Middle frontal gyrus (tissue), 1 donor: ENCODE data around the gene ACSS1.
"Not testable (repeated sequence)": the region's sequence is repeated elsewhere in the genome, so short reads cannot be mapped to it uniquely, and the experiment has no call there.

ENCODE experiments used
- DNase-seq: peaks from one replicate; pipeline ENCODE4 v3.0.0-alpha.2; 2015; ENCODE audit warnings: low spot score; ENCODE audit errors: extremely low spot score

ACSS1 gene

DNA sequence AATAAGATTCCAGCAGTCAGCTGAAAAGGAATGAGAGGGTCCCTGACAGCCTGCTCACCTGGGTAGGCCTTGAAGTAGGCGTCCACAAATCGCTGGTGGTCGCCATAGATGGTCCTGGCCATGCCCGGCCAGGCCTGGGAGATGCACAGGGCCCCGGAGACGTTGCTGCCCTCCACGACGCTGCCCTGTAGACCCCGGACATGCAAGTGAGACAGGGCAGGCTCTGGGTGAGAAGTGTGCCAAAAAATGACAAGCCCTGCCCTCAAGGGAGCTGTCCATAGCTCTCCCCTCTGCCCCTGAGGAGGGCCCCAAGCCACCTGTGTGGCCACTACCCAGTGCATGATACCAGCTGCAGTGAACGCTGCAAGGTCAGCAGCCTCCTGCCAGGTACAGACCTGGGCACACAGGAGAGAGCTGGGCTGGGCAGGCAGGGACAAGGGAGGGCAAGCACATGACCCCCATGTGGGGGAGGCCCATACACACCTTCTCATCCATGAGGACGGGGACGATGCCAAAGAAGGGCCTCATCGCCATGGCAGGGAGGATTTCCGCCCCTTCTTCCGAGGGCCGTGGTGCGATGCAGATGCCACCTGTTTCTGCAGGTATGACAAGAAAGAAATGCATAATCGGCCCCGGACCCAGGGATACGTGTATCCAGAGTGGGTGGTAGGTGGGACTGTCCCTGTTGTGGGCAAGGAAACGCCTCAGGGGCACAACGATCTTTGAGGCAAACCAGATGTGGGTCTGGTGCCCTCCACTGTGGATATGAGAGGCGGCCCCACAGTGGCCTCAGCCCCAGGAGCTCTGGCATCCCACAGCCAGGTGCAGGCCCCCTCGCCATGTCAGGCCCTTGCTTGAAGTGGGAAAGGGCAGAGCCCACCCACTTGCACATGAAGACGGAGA, 44.2 kb downstream of the ACSS1 start:
- no peak for DNase-seq

DNA sequence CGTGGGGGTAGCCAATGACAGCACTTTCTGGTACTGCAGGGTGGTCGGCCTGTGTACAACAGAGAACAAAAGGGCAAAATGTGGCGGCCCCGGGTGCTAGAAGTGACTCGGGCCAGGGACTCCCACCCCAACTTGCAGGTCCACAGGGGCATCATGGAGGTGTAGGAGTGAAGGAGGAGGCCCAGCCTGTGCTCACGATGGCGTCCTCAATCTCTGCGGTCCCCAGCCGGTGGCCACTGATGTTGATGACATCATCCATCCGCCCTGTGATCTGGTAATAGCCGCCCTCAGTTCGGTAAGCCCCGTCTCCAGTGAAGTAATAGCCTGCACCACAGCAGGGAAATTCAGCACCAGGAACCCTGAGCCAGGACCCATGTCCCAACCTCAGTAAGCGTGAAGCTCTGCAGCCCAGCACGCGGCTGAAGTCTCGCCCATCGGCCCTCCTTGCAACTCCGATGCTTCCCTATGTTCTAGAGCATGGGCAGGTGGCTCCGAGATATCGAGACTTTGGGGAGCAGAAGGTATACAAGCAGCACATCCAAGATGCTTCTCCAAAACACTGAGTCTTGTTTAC, 45.2 kb downstream of the ACSS1 start:
- DNase-seq: no peak

DNA sequence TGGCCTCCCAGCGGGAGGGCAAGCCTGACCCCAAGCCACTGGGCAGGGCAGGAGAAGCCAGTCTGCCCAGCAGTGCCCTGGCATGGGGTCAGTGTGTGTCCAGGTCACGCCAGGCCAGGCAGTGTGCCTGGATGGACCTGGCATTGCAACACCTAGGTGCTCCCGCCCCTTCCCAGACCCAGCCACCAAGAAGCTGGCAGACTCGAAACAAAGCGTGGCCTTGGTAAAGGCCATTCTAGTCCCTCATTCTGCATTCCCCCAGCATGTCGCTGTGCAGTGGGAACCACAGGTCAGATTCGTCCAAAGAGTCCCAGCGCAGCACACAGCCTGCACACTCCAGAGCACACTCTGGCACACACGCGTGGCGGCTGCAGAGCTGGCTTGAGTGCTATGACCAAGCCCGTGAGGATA, 46.1 kb downstream of the ACSS1 start:
- DNase-seq: no peak

DNA sequence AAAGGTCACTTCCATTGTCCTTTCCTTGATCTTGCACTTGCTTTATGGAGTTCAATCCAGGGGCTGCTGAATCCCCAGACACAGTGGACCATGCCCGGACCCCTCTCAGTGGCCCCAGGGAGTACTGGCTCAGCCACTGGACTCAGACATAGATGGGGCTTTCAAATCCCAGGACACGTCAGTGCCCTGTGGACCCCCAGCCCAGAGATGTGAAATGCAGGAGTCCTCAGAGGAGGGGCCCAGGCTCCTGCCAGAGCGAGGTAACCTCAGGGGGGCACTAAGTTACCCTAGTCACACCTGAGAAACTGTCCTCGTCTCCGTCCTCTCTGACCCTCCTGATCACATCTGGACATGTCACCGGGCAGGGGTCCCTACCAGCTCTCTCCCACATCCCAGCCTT, 46.7 kb downstream of the ACSS1 start:
- DNase-seq: no peak

DNA sequence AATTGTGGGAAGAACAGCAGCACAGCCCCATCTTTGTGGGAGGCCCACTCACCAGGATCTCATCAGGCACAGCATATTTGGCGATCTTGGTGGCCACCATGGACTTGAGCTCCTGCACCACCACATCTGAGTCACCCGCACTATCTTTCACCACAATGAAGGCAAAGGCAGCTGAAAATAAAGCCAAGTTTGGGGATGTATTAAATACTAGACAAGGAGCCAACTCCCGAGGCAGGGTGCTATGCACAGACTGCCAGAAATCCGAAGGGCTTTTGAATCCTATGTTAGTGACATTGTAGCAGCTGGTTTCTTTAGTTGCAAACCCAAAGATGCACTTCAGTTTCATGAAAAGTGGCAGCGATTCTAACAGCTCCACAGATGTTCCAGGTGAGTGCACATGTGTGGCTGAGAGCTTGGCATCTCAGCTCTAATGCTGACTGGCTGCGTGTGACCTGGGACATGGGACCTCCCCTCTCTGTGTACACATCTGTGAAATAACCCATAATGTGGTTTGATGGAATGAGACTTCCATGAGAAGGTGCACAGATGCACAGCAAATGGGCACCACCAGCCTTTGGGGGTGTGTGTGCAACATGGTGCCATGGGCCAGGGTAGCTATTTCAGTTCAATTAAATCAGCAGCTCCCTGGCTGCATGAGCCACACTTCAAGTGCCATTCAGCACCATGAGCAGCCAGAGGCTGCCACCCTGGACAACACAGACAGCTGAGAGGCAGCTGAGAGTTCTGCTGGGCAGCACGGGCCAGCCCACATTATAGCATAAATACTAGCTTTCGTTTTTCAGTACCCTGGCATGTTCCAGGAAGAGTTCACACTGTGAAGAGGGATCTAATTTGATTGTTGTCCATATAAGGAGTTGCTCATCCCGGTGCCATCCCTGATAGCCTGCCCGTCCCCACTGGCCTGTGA, 48.5 kb downstream of the ACSS1 start:
- DNase-seq: no peak

DNA sequence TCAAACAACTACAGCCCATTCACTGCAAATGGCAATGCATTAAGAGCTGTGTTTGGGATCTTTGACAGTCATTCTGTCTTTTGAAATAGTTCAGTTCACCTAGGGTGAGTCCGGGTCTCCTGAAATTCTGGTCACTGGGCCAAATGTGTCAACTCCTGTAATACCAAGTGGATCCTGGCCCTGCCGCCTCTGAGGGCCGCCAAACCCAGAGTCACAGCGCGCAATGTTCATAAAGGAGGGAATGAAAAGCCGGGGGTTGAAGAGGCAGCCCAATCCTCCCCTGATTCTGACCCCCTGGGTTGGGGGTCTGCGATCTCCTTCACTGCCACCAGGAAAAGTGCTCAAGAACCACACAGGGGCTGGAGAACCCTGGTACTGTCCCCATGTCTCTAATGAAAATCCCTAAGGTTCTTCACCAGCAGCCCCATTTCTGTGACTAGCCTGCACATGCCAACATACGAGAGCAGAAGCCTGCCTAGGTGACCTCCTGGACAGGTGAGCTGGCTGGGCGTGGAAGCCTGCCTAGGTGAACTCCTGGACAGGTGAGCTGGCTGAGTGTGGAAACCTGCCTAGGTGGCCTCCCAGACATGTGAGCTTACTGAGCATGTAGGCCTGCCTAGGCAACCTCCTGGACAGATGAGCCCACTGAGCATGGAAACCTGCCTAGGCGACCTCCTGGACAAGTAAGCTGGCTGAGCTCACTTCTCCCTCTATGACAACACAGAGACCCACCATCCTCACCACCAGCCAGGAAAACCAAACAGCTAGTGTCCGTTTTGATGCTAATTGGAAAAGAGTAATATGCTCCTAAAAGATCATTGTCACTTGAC, 49.3 kb downstream of the ACSS1 start:
- no peak for DNase-seq

DNA sequence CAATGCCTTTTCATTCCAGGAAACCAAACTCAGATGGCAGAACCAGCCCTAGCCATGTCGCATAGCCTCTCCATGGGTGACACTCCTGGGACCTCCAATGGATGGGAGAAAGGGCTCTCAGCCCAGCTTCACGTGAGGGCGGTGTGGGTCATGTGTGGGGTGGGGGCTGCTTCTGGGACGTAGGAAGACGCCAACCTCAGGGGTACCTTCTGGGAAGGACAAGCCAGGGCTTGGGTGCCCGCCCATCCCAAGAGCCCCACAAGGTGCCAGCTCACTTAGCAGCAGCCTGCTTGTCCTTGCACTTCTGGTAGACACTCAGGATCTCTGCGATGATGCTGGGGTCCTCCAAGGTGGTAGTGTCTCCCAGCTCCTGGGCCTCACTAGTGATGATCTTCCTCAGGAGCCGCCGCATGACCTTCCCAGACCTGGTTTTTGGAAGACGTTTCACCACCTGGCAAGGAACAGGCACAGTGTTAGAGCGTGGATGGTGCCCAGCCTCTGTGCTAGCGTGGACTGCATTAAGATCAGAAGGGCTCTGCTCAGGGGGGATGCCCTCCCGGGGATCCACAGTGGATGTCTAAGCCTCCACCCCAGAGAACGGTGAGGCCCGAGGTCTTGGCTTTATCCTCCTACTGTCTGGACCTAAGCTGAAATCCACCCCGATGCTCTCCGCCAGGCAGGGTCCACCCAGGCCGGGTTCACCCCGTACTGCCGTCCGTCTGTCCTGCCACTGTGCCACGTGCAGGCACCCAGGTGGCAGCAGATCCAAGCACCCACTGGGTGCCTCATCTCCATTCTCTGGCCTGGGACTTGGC, 50.2 kb downstream of the ACSS1 start:
- no peak for DNase-seq

DNA sequence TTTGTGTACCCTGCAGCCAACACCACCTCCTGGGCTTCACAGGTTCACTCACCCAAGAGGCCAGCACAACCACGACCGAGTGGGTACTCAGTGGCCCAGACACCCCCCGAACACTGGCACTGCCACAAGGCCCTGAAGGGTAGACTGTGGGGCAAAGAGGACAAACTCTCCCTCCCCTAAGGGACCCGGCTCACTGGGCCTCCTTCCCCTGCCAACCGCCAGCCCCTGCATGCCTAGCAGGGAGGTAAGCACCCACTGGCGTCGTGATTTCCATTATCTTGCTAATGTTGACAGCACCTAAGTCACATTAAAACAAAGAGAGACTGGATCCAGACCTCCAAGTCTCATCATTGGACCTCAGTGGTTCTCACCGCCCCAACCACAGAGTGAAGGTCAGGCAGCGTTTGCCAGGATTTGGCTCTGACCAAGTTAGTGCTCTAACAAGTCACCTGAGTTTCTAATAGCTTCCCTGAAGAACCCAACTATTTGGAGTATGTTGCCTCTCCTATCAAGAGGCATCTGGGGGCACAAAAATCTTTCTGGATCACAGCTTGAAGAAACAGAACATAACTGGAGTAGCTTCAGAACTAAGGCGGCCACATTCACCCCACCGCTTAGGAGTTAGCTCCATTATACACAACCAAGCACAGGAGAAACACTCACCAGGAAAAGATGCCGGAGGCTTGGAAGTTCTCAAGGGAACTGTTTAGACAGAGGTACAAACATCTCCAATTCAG, 51.3 kb downstream of the ACSS1 start:
- no peak for DNase-seq

DNA sequence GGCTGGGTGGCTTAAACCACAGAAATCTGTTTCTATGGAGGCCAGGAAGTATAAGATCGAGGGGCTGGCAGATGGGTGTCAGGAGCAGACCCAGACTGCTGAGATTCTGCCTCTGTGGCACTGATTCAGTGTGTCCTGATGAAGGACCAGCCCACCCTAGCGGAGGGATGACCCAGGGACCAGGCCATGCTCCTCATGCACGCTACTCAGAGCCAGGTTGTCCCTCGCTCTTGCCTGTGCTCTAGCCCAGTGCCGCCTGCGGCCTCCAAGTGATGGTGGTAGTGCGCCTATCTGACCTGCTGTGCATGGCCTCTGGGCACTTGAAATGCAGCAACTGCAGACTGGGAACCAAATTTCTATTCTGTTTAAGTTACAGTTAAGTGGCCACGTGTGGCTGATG, 52.3 kb downstream of the ACSS1 start:
- DNase-seq: no peak

DNA sequence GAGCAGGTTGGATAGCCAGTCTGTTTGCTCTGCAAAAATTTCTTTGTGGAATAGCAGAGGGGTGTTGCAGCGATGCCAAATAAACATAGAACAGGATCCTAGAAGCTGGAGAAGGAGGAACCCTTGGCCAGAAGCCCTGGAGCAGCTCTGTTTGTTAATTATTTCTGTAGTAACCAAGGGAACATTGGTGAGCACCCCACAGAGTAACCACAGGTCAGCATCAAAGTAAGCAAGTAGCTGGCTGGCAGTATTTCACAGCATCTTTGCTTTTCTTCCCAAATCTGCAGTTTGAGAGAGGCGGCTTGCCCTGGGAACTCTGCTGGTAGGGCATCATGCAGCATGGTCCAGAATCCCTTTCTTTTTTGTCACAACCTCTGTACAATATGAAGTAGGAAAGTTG, 52.7 kb downstream of the ACSS1 start:
- no peak for DNase-seq

DNA sequence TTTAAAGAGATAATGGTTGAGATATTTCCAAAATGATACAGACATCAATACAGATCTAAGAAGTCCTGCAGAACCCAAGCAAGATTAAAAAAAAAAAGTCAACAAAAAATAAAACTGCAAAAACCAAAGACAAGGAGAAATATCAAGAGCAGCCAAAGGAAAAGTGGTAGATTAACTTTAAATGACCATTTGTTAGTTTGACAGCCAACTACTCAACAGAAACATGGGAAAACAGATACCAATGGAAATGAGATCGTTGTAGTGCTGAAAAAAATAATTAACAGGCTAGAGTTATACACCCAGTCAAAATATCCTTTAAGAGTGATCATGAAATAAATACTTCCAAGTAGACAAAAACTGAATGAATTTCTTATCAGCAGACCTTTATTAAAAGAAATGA, 54.9 kb downstream of the ACSS1 start:
- no peak for DNase-seq

DNA sequence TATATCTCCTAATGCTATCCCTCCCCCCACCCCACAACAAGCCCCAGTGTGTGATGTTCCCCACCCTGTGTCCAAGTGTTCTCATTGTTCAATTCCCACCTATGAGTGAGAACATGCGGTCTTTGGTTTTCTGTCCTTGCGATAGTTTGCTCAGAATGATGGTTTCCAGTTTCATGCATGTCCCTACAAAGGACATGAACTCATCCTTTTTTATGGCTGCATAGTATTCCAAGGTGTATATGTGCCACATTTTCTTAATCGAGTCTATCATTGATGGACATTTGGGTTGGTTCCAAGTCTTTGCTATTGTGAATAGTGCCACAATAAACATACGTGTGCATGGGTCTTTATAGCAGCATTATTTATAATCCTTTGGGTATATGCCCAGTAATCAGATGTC, 56.6 kb downstream of the ACSS1 start:
- DNase-seq: not testable (repeated sequence)

DNA sequence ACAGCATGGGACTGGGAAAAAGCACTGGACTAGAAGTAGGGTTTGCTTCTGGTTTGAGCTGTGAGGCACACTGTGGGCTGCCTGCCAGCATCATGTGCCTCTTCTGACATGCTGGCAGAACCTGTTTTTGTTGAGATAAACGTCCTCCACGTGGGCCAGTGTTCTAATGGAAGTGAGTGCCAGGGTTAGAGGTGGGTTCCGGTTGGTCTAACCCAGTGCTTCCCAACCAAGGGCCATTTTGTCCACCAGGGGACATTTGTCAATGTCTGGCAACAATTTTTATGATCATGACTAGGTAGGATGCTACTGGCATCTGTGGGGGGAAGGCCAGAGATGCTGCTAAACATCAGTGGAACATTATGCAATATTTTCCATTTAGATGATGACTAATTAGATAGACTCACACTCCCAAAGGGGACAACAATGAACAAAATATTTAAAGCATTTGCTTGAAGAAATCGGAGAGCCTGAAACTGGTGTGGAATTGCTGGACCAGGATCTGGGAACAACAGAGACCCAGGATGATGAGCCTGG, 57.6 kb downstream of the ACSS1 start:
- DNase-seq: no peak

DNA sequence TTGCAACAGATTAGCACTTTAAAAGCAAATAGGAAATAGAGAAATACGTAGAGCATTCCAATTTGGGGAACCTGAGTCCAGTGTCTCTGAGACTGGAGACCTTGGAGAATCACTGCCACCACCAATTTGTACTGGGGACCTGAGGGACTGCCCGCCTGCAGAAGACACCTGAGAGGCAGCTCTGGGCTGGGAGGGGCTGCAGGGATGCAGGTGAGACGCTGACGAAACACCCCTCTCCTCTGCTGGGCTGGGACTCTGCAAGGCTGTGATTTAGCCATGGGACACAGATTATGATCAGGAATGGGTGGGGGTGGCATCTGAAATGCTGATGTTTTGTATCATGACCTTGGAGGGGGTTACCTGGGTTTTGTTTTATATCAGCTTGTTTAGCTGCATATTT, 58.4 kb downstream of the ACSS1 start:
- no peak for DNase-seq

DNA sequence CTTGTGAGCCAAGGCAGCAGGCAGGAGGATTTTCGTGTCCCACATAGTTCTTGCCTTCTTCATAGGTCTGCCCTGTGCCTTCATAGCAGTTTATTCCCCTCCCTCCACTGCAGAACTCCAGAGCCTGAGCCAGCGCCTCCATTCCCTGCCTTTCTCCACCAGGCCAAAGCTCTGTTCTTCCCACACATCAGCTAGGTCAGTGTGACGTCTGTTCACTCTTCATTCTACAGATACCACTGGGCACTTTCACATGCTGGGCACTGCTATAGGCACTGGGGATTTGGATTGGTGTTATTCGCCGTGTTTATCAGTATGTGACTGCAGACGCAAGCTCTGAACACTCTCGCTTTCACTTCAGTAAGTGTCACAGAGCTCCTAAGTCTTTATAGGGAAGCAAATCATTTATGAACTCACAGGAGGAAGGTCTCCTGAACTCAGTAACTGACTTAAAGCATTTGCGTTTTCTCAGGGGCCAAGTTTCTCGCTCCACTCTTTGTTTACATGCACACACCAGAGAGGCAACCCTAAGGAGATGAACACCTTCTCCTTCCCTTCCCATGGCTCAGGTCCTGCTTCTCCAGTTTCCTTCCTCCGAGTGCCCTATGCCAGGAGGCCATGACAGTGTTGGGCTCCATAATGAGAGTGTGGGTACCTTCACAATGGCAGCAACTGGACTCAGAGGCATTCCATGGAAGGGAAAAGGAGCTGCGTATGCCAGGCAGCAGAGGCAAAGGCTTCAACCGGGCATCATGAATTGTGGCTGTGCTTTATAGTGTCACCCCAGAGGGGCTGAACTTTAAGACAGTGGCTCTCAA, 59.1 kb downstream of the ACSS1 start:
- DNase-seq: no peak

DNA sequence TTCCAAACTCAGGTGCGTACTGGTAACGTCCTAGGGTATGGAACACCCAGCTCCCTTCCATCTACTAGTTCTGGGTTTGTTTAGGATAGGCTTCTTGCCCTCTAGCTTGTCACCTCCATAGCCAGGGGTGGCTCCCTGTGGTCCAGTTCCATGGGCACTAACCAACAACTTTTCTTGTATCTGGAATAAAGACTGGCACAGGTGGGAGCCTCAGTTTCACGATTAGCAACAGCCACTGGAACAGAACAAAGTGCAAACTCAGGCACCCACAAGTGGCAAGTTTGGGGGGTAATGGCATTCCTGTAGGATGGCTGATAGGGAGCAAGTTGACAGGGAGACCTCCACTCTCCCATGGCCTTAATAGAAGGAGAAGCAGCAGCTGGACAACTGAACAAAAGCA, 59.8 kb downstream of the ACSS1 start:
- DNase-seq: no peak

DNA sequence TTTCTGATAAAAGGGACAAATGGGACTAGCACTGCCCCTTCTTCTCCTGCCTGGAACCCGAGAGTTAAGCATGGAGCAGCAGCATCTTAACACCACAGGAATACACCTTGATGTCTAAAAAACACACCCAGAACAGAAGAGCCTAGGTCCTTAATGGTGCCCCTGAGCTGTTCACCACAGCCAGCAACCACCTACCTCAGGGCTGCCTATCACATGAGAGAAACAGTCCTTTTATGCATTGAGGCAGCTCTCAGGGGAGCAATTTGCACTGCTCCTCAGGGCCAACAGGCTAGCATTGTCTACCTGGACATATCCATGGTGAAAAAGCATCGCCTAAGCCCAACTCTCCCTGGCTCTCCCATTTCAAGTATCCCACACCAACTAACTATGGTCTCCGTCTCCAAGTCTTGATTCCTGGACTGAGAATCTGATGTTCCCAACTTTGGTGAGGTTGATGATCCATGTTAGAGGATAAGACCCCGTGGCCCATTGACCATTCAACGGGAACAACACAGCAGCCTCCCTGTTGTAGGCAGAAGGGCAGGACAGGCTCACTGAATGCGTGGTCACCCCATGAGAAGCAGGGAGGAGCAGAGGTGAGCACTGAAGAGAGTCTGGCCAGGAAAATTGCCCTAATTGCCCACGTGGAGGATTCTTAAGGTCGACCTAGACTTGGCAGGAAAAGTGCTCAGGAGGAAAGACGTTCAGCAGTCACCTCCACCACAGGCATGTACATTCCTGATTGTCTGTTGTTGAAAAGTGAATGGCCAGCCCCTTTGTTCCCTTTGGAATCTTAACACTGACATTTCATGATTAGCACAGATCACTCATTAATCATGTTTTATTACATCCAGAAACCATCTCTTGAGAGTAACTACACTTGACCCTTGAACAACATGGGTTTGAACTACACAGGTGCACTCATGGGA, 61.2 kb downstream of the ACSS1 start:
- no peak for DNase-seq
